ENCODE results near the gene FZD10. TPM values are rescaled to one million over a fixed set of nuclear protein-coding genes. Genes with fewer than 3 reads are reported as not detected.

FZD10 gene
- total and polyA plus RNA-seq, 2 of the 13 experiments (the other 11 are each of a cell fraction or from before 2014, with no cell fraction given) = not detected

DNA sequence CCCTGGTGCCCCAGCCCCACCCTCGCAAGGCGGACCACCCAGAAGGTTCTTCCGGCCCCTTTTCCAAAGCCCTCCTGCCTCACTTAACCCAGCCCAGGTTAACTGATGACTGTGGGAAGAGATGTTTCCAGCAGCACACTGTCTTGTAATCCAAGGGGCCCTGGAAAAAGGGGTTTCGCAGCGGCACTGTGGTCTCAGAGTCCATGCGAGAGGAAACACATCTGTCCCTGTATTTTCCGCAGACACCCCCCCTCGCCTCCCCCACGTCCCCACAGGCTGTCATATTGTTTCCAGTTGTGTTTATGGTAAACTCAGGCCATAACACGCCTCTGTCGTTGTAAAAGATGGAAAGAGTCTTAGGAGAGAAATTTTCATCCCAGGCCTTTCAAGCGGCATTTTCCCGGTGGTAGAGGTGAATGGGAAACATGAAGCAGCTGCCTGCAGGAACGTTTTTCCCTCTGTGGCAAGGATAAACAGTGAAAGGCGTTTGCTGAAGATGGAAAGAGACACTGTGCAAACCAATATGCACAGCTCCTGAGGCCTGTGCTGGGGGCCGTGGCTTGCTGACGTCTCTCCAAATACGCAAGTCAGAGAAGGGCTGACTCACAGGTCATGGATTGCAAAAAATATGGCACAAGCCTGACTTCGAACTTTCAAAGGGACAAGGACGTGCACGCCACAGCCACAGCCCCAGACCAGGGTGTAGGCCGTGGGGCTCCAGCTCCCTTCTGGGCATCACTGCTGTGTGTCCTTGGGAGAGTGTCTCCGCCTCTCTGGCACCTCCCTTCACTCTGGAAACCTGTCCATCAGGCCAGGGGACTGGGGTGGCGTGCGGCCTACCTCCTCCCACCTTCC lies 22.5 kb upstream of the FZD10 start:
- TF ChIP-seq ZNF768 (CRISPR knock-in tag; IDR thresholded peaks at IDR 0.05) (peak; percentile 95), ATF7-NPFF (CRISPR knock-in tag; IDR thresholded peaks at IDR 0.05; ENCODE audit: low read depth) (no peak)
- ChIA-PET CTCF (ENCODE audit: low intra/inter-chr PET ratio, low total read pairs) (no interaction called here), POLR2A (no interaction called here)
- Histone ChIP-seq H2AFZ (ENCODE audit: low read length) (no peak overlapping the region), H3K4me1 (ENCODE audit: insufficient read depth, low read length) (no peaks in the 10 kb centered on the region), H3K27ac (ENCODE audit: extremely low read length, insufficient read depth, low read length) (no peak overlapping the region), H3K4me3 (replicated peaks in 1 of 3; ENCODE audit: insufficient read depth in 1 of 3, low read depth in 2 of 3, low read length in 3 of 3) (no peak overlapping the region), H3K36me3 (replicated peaks in 1 of 2; ENCODE audit: control insufficient read depth in 1 of 2, insufficient read depth in 2 of 2, low read length in 2 of 2) (no peaks in the 10 kb centered on the region), H3K4me2 (ENCODE audit: low read depth, low read length) (no peak overlapping the region), H3K79me2 (ENCODE audit: insufficient read depth, low read length) (no peaks in the 10 kb centered on the region), H4K20me1 (ENCODE audit: insufficient read depth, low read length) (no peaks in the 10 kb centered on the region), H3K9ac (ENCODE audit: insufficient read depth, low read depth, low read length) (no peak overlapping the region), H3K27me3 (ENCODE audit: control insufficient read depth in 1 of 2, insufficient read depth in 2 of 2, low read length in 2 of 2) (peaks cover 5 to 65% of the 10 kb centered on the region in 2 experiments), H3K9me3 (ENCODE audit: low read length) (no peaks in the 10 kb centered on the region)
- WGBS (ENCODE audit: low lambda C conversion rate) = 25% methylated on average over 16 of the region's 25 CpGs
- no peak; the same call in 2 of the 3 replicates for ATAC-seq
- no TSS peak for BruUV-seq (replicated peaks)
- intact Hi-C loops (cut with micrococcal nuclease; ENCODE audit: unreplicated experiment) = no loop called here
- DNase-seq (ENCODE audit: low spot score) = no peak
- no peak for FAIRE-seq
- in situ Hi-C loops (cut with HindIII; ENCODE audit: extremely low pct_ligation_motif_present, low pct_unique_long_range_greater_than_20kb) = no loop called here

GRCh38 chr12:130141105-130141504 lies 21.2 kb upstream of the FZD10 start:
- Histone ChIP-seq H3K4me2 (ENCODE audit: low read depth, low read length) (no peak overlapping the region), H3K9me3 (ENCODE audit: low read length) (no peaks in the 10 kb centered on the region), H3K4me1 (ENCODE audit: insufficient read depth, low read length) (no peaks in the 10 kb centered on the region), H3K36me3 (replicated peaks in 1 of 2; ENCODE audit: control insufficient read depth in 1 of 2, insufficient read depth in 2 of 2, low read length in 2 of 2) (no peaks in the 10 kb centered on the region), H3K27me3 (ENCODE audit: control insufficient read depth in 1 of 2, insufficient read depth in 2 of 2, low read length in 2 of 2) (peaks cover 5 to 73% of the 10 kb centered on the region in 2 experiments), H2AFZ (ENCODE audit: low read length) (no peak overlapping the region), H3K4me3 (replicated peaks in 1 of 3; ENCODE audit: insufficient read depth in 1 of 3, low read depth in 2 of 3, low read length in 3 of 3) (no peak overlapping the region), H4K20me1 (ENCODE audit: insufficient read depth, low read length) (no peaks in the 10 kb centered on the region), H3K79me2 (ENCODE audit: insufficient read depth, low read length) (no peaks in the 10 kb centered on the region), H3K9ac (ENCODE audit: insufficient read depth, low read depth, low read length) (no peak overlapping the region), H3K27ac (ENCODE audit: extremely low read length, insufficient read depth, low read length) (no peak overlapping the region)
- FAIRE-seq (no peak), ATAC-seq (no peak), DNase-seq (ENCODE audit: low spot score) (no peak)
- in situ Hi-C loops (cut with HindIII; ENCODE audit: extremely low pct_ligation_motif_present, low pct_unique_long_range_greater_than_20kb) (no loop called here), intact Hi-C loops (cut with micrococcal nuclease; ENCODE audit: unreplicated experiment) (no loop called here)
- TF ChIP-seq ZNF629 (CRISPR knock-in tag; conservative IDR thresholded peaks at IDR 0.05) (peak; percentile 83), ZNF724P (CRISPR knock-in tag; IDR thresholded peaks at IDR 0.05; ENCODE audit: borderline replicate concordance) (no peak), ZKSCAN1 (IDR thresholded peaks at IDR 0.05; ENCODE audit: low read length) (no peak)
- TF ChIP-seq, protein P1, sequence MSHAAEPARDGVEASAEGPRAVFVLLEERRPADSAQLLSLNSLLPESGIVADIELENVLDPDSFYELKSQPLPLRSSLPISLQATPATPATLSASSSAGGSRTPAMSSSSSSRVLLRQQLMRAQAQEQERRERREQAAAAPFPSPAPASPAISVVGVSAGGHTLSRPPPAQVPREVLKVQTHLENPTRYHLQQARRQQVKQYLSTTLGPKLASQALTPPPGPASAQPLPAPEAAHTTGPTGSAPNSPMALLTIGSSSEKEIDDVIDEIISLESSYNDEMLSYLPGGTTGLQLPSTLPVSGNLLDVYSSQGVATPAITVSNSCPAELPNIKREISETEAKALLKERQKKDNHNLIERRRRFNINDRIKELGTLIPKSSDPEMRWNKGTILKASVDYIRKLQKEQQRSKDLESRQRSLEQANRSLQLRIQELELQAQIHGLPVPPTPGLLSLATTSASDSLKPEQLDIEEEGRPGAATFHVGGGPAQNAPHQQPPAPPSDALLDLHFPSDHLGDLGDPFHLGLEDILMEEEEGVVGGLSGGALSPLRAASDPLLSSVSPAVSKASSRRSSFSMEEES (CRISPR knock-in tag; IDR thresholded peaks at IDR 0.05) = no peak
- ChIA-PET CTCF (ENCODE audit: low intra/inter-chr PET ratio, low total read pairs) (no interaction called here), POLR2A (no interaction called here)
- BruUV-seq (replicated peaks) = no TSS peak
- WGBS (ENCODE audit: low lambda C conversion rate) = 28% methylated on average over 9 of the region's 11 CpGs

Measured in HepG2 (cell line).